Neuronal stem cell (in vitro differentiated cells): ENCODE data around the gene TMPRSS3.
A peak's percentile ranks its signal among the peaks of the same experiment; 100 is the strongest.

Experiments
- DNase-seq: peaks from one replicate; pipeline ENCODE4 v3.0.0-alpha.2; 2013; ENCODE audit warnings: low spot score
- H2AFZ ChIP-seq: one replicate; pipeline ENCODE4 v1.6.1; 2013; ENCODE audit warnings: mild to moderate bottlenecking, low read length, inconsistent platforms
- H2AK5ac ChIP-seq: 2 replicates; pipeline ENCODE4 v1.6.1; 2013; ENCODE audit warnings: low read depth, mild to moderate bottlenecking, inconsistent platforms, low read length, moderate library complexity, mixed read lengths
- H2BK120ac ChIP-seq: 2 replicates; pipeline ENCODE4 v1.6.1; 2013; ENCODE audit warnings: low read depth, mild to moderate bottlenecking, inconsistent platforms, low read length, moderate library complexity, mixed read lengths
- H2BK12ac ChIP-seq: one replicate; pipeline ENCODE4 v1.6.1; 2013; ENCODE audit warnings: low read length, inconsistent platforms
- H2BK15ac ChIP-seq: 2 replicates; pipeline ENCODE4 v1.6.1; 2013; ENCODE audit warnings: mild to moderate bottlenecking, low read length, inconsistent platforms, mixed read lengths
- H2BK5ac ChIP-seq: one replicate; pipeline ENCODE4 v1.6.1; 2013; ENCODE audit warnings: inconsistent platforms, mild to moderate bottlenecking, low read length, moderate library complexity
- H3K14ac ChIP-seq: one replicate; pipeline ENCODE4 v1.6.1; 2013; ENCODE audit warnings: low read length, inconsistent platforms
- H3K18ac ChIP-seq: 2 replicates; pipeline ENCODE4 v1.6.1; 2013; ENCODE audit warnings: low read length, inconsistent platforms
- H3K23ac ChIP-seq: 2 replicates; pipeline ENCODE4 v1.6.1; 2013; ENCODE audit warnings: low read depth, mild to moderate bottlenecking, mixed read lengths, low read length, inconsistent platforms; ENCODE audit not compliant: poor library complexity
- H3K27ac ChIP-seq: replicated peaks from 3 replicates; pipeline ENCODE4 v1.5.1; 2013; ENCODE audit warnings: low read length, inconsistent platforms
- H3K27me3 ChIP-seq, 3 experiments: 2 replicates each; pipeline ENCODE4 v1.6.1; 2013; ENCODE audit warnings: low read length in 3 of 3, mild to moderate bottlenecking in 2 of 3, inconsistent platforms in 1 of 3, low read depth in 1 of 3, mixed read lengths in 1 of 3, moderate library complexity in 1 of 3; ENCODE audit not compliant: control insufficient read depth in 3 of 3, insufficient read depth in 3 of 3
- H3K36me3 ChIP-seq, 2 donors: replicated peaks in 1 of 2; 2 replicates each; pipeline ENCODE4 v1.6.1; 2013; ENCODE audit warnings: low read length in 2 of 2; ENCODE audit not compliant: control insufficient read depth in 2 of 2, insufficient read depth in 2 of 2
- H3K4ac ChIP-seq: 2 replicates; pipeline ENCODE4 v1.6.1; 2013; ENCODE audit warnings: inconsistent platforms, mild to moderate bottlenecking, low read length, moderate library complexity
- H3K4me1 ChIP-seq, 2 donors: 1 replicate in 1 of 2; 2 replicates in 1 of 2; pipeline ENCODE4 v1.6.1; 2013; ENCODE audit warnings: low read length in 2 of 2, low read depth in 1 of 2; ENCODE audit not compliant: control insufficient read depth in 2 of 2, insufficient read depth in 1 of 2
- H3K4me2 ChIP-seq: one replicate; pipeline ENCODE4 v1.6.1; 2013; ENCODE audit warnings: mild to moderate bottlenecking, low read length, inconsistent platforms; ENCODE audit not compliant: insufficient read depth, poor library complexity, severe bottlenecking
- H3K4me3 ChIP-seq, 2 donors: 2 replicates each; pipeline ENCODE4 v1.5.1; 2013; ENCODE audit warnings: low read length in 2 of 2, mild to moderate bottlenecking in 2 of 2, inconsistent platforms in 1 of 2, moderate library complexity in 1 of 2
- H3K79me1 ChIP-seq: one replicate; pipeline ENCODE4 v1.6.1; 2013; ENCODE audit warnings: low read depth, mild to moderate bottlenecking, inconsistent platforms, low read length, moderate library complexity
- H3K9ac ChIP-seq: one replicate; pipeline ENCODE4 v1.6.1; 2013; ENCODE audit warnings: mild to moderate bottlenecking, low read depth, low read length, inconsistent platforms; ENCODE audit not compliant: poor library complexity
- H3K9me3 ChIP-seq, 2 donors: replicated peaks in 1 of 2; 2 replicates each; pipeline versions ENCODE3 to v1.6.1; 2013; ENCODE audit warnings: low read length in 2 of 2, mild to moderate bottlenecking in 2 of 2, inconsistent platforms in 1 of 2, low read depth in 1 of 2, mixed read lengths in 1 of 2, moderate library complexity in 1 of 2; ENCODE audit not compliant: control insufficient read depth in 2 of 2, insufficient read depth in 1 of 2
- H4K8ac ChIP-seq: one replicate; pipeline ENCODE4 v1.6.1; 2013; ENCODE audit warnings: low read depth, mild to moderate bottlenecking, inconsistent platforms, low read length, moderate library complexity
- H4K91ac ChIP-seq: one replicate; pipeline ENCODE4 v1.6.1; 2013; ENCODE audit warnings: low read length, low read depth, mild to moderate bottlenecking, inconsistent platforms; ENCODE audit not compliant: poor library complexity
- WGBS, 2 donors: extraction: QIAGEN DNeasy Blood & Tissue Kit; methylation state at CpG; one replicate each; pipeline ENCODE4 v1.1.7; 2013; ENCODE audit warnings: missing lambda C conversion rate in 2 of 2, mixed read lengths in 1 of 2; ENCODE audit not compliant: insufficient read length in 2 of 2, insufficient replicate concordance in 1 of 2; ENCODE audit errors: extremely low coverage in 2 of 2; 5-methylcytosine and 5-hydroxymethylcytosine counted together

Gene TMPRSS3

DNA sequence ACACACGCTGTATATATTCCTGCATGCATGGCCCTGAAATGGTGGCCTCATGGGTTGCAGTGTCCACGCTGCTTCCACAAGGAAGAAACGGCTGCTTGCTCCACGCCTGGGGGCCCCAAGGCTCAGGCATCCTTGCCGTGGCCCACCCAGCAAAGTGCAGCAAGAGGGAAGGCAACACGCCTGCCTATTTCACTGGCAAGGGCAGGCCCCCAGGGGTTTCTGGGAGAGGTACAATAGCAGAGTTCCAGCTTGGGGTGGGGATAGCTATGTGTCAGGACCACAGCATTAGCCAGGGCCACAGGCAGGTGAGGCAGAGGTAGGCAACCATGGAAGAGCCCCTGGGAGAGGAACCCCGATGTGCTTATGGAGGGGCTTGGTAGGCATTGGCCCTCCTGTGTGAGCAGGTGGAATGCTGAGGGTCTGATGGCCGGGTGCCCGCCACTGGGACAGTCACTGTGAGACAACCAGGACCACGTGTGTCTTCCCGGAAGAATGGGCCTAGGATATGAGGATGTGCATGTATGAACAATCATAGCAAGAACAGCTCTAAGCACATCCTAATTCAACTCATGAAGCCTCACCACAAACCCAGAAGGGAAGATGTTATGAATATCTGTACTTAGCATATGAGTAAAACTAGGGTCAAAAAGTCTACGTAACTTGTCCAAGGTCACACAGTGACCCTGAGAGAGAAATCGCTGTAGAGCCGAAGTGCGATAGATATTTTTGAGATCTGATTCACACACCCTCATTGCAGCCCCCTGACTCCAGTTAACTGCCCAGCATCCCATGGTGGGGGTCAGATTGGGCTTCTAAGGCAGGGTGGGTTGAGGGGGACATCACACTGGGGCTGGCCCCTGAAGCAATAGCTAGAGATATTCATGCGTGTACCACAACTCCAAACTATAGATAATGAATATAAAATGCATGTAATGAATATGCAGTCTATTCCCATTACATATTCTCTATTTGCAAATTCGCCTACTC is 56.8 kb downstream of the TMPRSS3 start:
- Histone ChIP-seq H3K36me3 (no peaks in the 10 kb centered on the region), H3K4me2 (no peak overlapping the region), H2BK15ac (peak overlapping the region; percentile 74), H3K18ac (peak overlapping the region; percentile 87), H3K23ac (peak overlapping the region; percentile 48), H3K9ac (peak overlapping the region; percentile 53), H3K27ac (no peak overlapping the region), H2BK120ac (peak overlapping the region; percentile 76), H3K79me1 (no peaks in the 10 kb centered on the region), H2AFZ (no peak overlapping the region), H2BK12ac (no peak overlapping the region), H3K14ac (peak overlapping the region; percentile 25), H3K4ac (no peak overlapping the region), H3K27me3 (no peaks in the 10 kb centered on the region), H4K91ac (no peak overlapping the region), H2AK5ac (peak overlapping the region; percentile 76), H2BK5ac (peak overlapping the region; percentile 57), H3K4me3 (no peak overlapping the region), H3K9me3 (no peaks in the 10 kb centered on the region), H4K8ac (peak overlapping the region; percentile 98), H3K4me1 (peaks cover 0 to 5% of the 10 kb centered on the region in 2 donors)
- WGBS, 2 donors: no CpG with 5 or more reads among the region's 17 CpGs
- DNase-seq: no peak

DNA sequence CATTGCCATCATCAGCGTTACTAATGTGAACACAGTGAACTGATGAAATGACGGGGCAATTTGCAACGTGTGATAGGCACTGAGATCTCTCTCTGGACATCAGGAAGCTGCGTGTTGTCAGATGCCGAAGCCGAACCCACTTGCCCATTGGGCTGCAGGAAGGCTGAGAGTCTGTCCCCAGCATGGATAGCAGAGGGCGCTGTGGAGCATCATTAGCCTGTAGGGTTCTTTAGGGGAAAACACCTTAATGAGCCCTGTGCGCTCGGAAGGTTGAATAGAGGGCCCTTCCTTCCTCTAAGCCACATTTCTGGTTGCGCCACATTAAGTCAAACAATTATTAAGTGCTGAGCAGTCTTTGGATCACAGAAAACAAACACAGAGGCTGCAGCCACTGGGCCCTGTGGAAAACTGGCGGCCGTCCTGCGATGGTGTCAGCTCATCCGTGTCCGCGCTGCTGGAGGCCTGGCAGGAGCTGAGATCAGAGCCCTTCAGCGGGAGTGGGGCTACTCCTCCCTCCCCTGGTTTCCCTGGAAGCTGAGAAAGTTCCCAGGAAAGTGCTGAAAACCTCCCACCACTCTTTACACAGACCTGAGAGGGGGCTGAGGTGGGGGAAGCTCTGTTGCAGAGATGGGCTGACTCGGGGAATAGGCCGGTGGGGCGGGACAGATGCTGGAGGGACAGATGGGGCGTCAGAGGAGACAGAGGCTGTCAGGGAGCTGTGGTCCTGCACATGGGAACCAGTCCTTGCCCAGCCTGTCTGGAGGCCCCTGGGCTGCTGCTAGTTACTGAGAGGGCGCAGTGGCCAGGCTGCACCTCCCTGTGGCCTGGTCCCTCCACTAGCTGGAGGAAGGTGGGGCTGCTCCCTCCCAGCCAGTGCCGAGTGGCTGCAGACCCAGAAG is 57.8 kb downstream of the TMPRSS3 start:
- DNase-seq: peak; percentile 64
- Histone ChIP-seq H4K8ac (peak overlapping the region; percentile 98), H4K91ac (no peak overlapping the region), H2BK120ac (peak overlapping the region; percentile 76), H3K79me1 (no peaks in the 10 kb centered on the region), H3K27ac (peak overlapping the region; percentile 5), H3K36me3 (no peaks in the 10 kb centered on the region), H3K14ac (peak overlapping the region; percentile 25), H3K4me1 (peaks cover 0 to 5% of the 10 kb centered on the region in 2 donors), H3K4ac (no peak overlapping the region), H3K4me3 (no peak overlapping the region), H3K18ac (peak overlapping the region; percentile 87), H3K4me2 (no peak overlapping the region), H2BK15ac (peak overlapping the region; percentile 74), H2AFZ (peak overlapping the region; percentile 19), H2BK12ac (no peak overlapping the region), H3K9me3 (no peaks in the 10 kb centered on the region), H2AK5ac (peak overlapping the region; percentile 76), H2BK5ac (peak overlapping the region; percentile 57), H3K27me3 (no peaks in the 10 kb centered on the region), H3K23ac (peak overlapping the region; percentile 48), H3K9ac (peak overlapping the region; percentile 53)
- WGBS, 2 donors: no CpG with 5 or more reads among the region's 23 CpGs

DNA sequence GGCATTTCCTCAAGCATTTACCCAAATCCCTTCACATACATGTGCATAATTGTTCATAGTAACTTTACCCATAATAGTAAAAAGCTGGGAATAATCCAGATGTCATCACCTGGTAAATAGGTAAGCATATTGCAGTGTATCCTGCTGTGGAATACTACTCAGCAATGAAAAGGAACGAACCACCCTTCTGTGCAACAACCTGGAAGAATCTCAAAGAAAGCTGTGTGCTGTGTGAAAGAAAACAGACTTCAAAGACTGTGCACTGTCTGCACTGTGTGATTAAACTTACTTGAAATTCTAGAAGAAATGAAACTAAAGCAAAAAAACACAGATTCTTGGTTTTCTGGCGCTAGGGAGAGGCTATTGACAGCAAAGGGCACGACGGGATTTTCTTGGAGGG is 58.6 kb downstream of the TMPRSS3 start:
- Histone ChIP-seq H3K4ac (no peak overlapping the region), H2AFZ (no peak overlapping the region), H2BK5ac (no peak overlapping the region), H3K27me3 (no peaks in the 10 kb centered on the region), H2AK5ac (no peak overlapping the region), H3K4me2 (no peak overlapping the region), H4K8ac (no peak overlapping the region), H2BK15ac (no peak overlapping the region), H3K9ac (no peak overlapping the region), H2BK12ac (no peak overlapping the region), H3K9me3 (peaks cover 0 to under 1% of the 10 kb centered on the region in 2 donors), H3K4me1 (peaks cover 0 to 5% of the 10 kb centered on the region in 2 donors), H3K27ac (no peak overlapping the region), H2BK120ac (no peak overlapping the region), H3K14ac (no peak overlapping the region), H3K18ac (no peak overlapping the region), H3K4me3 (no peak overlapping the region), H3K36me3 (no peaks in the 10 kb centered on the region), H3K23ac (no peak overlapping the region), H3K79me1 (no peaks in the 10 kb centered on the region), H4K91ac (no peak overlapping the region)
- WGBS, 2 donors: no CpG with 5 or more reads among the region's 4 CpGs
- no peak for DNase-seq
